ENCODE measurements around the gene SPTLC3. TPM values are rescaled to one million over a fixed set of nuclear protein-coding genes. Genes with fewer than 3 reads are reported as not detected.

The SPTLC3 gene
- total and polyA plus RNA-seq, 4 donors = 3.0 to 23.2 (median 11.9) TPM

- no peak overlapping the region for H3K4me3 ChIP-seq
- DNase-seq = no peak
- peaks cover 0 to 2% (median under 1%) of the 10 kb centered on the region in 4 donors for H3K9me3 ChIP-seq (ENCODE audit: control insufficient read depth in 4 of 4, insufficient read depth in 3 of 4, low read length in 3 of 4)
- no peak overlapping the region for H3K9ac ChIP-seq (ENCODE audit: insufficient read depth in 1 of 2, low read length in 2 of 2)
- no peak for TF ChIP-seq CTCF (IDR thresholded peaks at IDR 0.05; ENCODE audit: control extremely low read depth, extremely low read depth)
- H3K27ac ChIP-seq (ENCODE audit: low read depth in 1 of 2, low read length in 1 of 2) = no peak overlapping the region
- H3K27me3 ChIP-seq (ENCODE audit: control insufficient read depth in 3 of 3, insufficient read depth in 3 of 3, low read length in 2 of 3) = no peaks in the 10 kb centered on the region
- H3K4me1 ChIP-seq (ENCODE audit: control insufficient read depth in 5 of 5, insufficient read depth in 5 of 5, low read length in 5 of 5) = peaks cover 0 to 7% (median 0%) of the 10 kb centered on the region in 5 donors
- ATAC-seq (ENCODE audit: insufficient read depth, low FRiP score) = no peak
- H3K36me3 ChIP-seq (ENCODE audit: control insufficient read depth in 4 of 4, insufficient read depth in 4 of 4, low read length in 4 of 4) = peaks cover 0 to 5% (median 2%) of the 10 kb centered on the region in 4 donors
- WGBS, 2 donors = 95 to 96% methylated on average over 2 of the region's 2 CpGs
Measured at GRCh38 chr20:13125486-13125885, 116.7 kb downstream of the SPTLC3 start.

GRCh38 chr20:13128173-13128572, 119.4 kb downstream of the SPTLC3 start:
- ATAC-seq (ENCODE audit: insufficient read depth, low FRiP score) (no peak), DNase-seq (no peak)
- no peaks in the 10 kb centered on the region for H3K4me1 ChIP-seq (ENCODE audit: control insufficient read depth in 5 of 5, insufficient read depth in 5 of 5, low read length in 5 of 5)
- H3K36me3 ChIP-seq (ENCODE audit: control insufficient read depth in 4 of 4, insufficient read depth in 4 of 4, low read length in 4 of 4) = peaks cover 0 to 7% (median 2%) of the 10 kb centered on the region in 4 donors
- no peak for TF ChIP-seq CTCF (IDR thresholded peaks at IDR 0.05; ENCODE audit: control extremely low read depth, extremely low read depth)
- H3K9ac ChIP-seq (ENCODE audit: insufficient read depth in 1 of 2, low read length in 2 of 2) = no peak overlapping the region
- 96 to 97% methylated on average over 1 of the region's 1 CpG for WGBS, 2 donors
- H3K27me3 ChIP-seq (ENCODE audit: control insufficient read depth in 3 of 3, insufficient read depth in 3 of 3, low read length in 2 of 3) = no peaks in the 10 kb centered on the region
- peaks cover 0 to 2% (median under 1%) of the 10 kb centered on the region in 4 donors for H3K9me3 ChIP-seq (ENCODE audit: control insufficient read depth in 4 of 4, insufficient read depth in 3 of 4, low read length in 3 of 4)
- H3K27ac ChIP-seq (ENCODE audit: low read depth in 1 of 2, low read length in 1 of 2) = no peak overlapping the region
- no peak overlapping the region for H3K4me3 ChIP-seq

GRCh38 chr20:13130061-13130706, 121.4 kb downstream of the SPTLC3 start:
- no peak for TF ChIP-seq CTCF (IDR thresholded peaks at IDR 0.05; ENCODE audit: control extremely low read depth, extremely low read depth)
- Histone ChIP-seq H3K36me3 (ENCODE audit: control insufficient read depth in 4 of 4, insufficient read depth in 4 of 4, low read length in 4 of 4) (peaks cover 0 to 11% (median 2%) of the 10 kb centered on the region in 4 donors), H3K9ac (ENCODE audit: insufficient read depth in 1 of 2, low read length in 2 of 2) (no peak overlapping the region), H3K9me3 (ENCODE audit: control insufficient read depth in 4 of 4, insufficient read depth in 3 of 4, low read length in 3 of 4) (peaks cover 0 to 2% (median under 1%) of the 10 kb centered on the region in 4 donors), H3K4me3 (no peak overlapping the region), H3K27ac (ENCODE audit: low read depth in 1 of 2, low read length in 1 of 2) (no peak overlapping the region), H3K27me3 (ENCODE audit: control insufficient read depth in 3 of 3, insufficient read depth in 3 of 3, low read length in 2 of 3) (no peaks in the 10 kb centered on the region), H3K4me1 (ENCODE audit: control insufficient read depth in 5 of 5, insufficient read depth in 5 of 5, low read length in 5 of 5) (no peaks in the 10 kb centered on the region)
- ATAC-seq (ENCODE audit: insufficient read depth, low FRiP score) (no peak), DNase-seq (no peak)
- WGBS, 2 donors = 86 to 89% methylated on average over 3 of the region's 3 CpGs
